HG03460 (cell line): Measurements from ENCODE around the gene GLCCI1.
A peak's percentile ranks its signal among the peaks of the same experiment; 100 is the strongest.

ENCODE experiments used
- ATAC-seq: cut with Tn5 transposase; IDR thresholded peaks from one replicate; pipeline ENCODE4 v1.9.1; 2021; ENCODE audit not compliant: unreplicated experiment

The GLCCI1 gene

DNA sequence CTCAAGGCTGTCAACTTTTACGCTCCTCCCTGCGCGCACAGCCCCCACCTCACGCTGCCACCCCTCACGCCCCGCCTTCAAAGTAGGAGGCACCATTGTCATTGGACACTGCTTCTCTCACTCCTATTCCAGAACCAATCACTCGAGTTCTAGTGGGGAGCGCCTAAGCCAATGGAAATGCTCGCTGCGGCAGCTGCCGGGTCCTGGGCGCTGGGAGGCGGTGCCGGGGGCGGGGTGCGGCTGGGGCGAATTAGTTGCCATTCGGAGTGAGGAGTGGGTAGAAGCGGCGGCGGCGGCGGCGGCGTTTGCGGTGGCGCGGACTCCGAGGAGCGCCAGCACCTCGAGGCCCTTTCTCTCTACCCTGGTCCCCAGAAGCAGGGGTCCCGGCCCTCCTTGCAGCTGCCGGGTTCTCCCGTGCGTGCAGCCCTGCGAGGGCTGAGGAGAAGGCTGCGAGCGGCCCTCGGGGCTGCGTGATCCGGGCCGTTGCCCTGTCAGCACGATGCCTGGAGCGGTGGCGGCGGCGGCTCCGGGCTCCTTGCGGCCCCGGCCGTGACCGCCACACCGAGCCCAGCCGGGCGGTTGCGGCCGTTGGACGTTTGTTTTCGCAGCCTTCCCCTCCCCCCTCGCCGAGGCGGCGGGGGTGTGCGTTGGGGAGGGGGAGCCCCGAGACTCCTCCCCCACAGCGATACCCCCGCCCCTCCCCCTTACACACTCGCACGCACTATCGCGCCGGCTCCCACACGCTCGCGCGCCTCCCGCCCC is at the start of gene GLCCI1:
TSS of gene GLCCI1 (plus strand) at position 253 of the 762 bp plus-strand sequence. CDS start 555 bp downstream, outside the sequence.
- ATAC-seq: peak; percentile 83

GRCh38 chr7:7919449-7919945 is 49.1 kb upstream of the GLCCI1 start:
- no peak for ATAC-seq

- no peak for ATAC-seq
Measured at GRCh38 chr7:7920056-7920455, 48.5 kb upstream of the GLCCI1 start.

DNA sequence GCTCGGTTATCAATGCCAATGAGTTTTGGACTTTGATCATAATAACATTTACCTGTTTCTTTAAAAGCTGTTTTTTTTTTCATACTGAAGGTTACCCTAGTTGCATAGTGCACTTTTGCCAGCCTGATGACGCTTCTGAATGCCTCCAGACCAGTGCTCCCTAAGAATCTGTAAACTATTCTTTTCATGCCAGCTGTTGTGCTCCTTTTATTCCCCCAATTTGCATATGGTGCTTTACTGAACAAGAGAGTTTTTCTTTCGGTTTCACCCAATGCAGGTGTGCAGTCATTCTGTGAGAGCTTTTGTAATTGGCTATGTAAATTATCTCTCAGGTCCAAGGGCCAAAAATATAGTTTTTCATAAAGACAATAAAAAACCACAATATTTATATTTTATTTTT is 48.1 kb upstream of the GLCCI1 start:
- peak; percentile 92 for ATAC-seq

- ATAC-seq: no peak
Measured at GRCh38 chr7:7921830-7922229, 46.8 kb upstream of the GLCCI1 start.

DNA sequence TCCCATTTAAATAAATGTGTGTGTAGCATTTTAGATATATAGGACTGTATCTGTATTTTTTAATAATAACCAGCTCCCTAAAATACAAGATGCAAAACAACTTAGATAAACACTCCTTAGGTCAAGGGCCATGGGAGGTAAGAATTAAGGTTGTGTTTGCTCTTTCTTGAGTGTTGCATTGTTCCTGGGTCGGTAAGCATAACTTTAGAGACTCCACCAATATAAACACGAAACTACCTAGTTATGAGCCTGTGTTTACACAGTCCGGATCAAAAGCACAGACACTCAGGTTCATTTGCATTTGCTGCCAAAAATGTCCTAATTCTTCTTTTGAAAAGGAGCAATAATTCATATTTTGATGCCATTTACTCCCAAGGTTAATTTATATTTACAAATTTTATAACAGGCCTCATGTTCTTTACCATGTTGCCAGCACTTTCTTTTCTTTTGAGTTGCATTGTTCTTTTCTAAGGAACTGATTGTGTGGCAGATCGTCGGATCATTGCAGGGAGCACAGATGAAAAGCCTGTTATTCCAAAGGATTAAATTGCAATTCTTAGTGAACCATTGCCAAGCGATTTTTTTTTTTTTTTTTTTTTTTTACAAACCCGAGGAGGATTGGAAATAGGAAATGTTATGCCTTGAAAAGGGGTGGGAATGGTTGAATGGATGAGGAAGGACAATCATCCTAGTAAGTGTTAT is 45.8 kb upstream of the GLCCI1 start:
- no peak for ATAC-seq

DNA sequence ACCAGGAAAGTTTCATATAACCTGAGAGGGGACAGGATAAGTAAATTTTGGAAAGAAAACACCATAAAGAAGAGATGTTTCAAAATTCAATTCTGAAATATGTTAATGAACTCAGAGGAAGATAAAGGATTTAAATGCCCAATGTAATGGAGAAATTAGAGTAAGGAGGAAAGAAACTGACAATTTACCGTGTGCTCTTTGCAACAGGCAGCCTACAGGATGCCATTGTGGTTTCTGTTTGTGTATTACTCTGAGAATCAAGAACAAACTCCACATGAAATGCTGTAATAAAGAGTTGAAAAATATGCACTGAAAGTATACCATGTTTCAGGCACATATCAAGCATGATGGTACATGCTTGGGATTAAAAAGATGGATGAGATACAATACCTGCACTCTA is 44.8 kb upstream of the GLCCI1 start:
- no peak for ATAC-seq

DNA sequence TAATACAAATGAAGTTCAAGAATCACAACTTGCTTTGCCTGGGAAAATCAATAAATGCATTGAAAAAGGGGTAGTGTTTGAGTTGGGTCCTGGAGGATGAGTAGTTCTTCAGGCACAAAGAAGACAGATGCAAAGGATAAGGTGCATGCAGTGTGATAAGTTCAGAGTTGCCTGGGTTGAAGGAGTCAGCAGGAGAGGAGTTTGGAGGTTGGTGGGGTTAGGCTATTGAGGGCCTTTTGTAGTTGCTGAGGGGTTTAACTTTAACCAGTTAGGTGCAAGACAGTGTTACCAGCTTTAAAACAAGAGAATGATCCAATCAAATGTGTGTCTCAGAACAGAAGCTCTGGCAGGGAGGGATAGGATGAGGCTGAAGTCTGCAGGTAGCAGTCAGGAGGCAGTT is 44.3 kb upstream of the GLCCI1 start:
- ATAC-seq: no peak

- ATAC-seq: no peak
Measured at GRCh38 chr7:7931626-7932025, 37.0 kb upstream of the GLCCI1 start.

GRCh38 chr7:7932553-7932952 is 36.0 kb upstream of the GLCCI1 start:
- no peak for ATAC-seq

GRCh38 chr7:7933915-7934526 is 34.6 kb upstream of the GLCCI1 start:
- no peak for ATAC-seq

DNA sequence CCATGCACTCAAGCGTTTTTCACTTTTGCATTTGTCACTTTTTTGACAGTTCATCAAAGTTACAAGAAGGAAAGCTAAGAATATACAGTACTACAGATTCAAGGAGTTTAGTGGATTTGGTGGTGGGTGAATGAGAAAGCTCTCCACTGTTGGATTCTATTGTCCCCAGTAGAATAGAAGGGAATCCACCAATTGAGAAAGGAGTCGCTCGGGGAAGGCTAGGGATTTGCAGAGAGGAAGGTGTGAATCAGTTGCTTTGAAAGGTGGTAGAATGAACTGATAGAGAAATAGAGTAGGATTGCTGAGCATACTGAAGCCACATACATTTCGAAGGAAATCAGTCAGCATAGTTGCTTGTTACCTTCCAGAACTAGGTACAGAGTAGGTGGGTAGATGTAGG is 33.7 kb upstream of the GLCCI1 start:
- no peak for ATAC-seq

GRCh38 chr7:7938471-7938870 is 30.1 kb upstream of the GLCCI1 start:
- ATAC-seq: no peak

DNA sequence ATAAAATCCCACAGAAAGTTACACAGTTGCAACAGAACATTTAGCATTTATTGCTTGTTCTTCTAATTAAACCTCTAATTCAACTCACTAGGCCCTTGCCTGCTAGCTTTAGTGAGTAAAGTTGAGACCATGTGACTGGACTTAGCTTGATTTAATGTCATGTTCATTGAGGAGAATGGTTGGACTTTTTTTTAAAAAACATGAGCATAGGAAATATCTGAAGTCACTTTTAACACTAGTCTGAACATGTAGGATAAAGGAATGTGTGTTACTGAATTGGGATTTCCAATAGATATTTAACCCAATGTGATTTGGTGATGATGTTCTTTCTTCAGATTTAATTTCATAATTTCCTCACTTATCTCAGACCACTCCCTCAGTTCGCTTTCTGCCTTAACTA is 24.6 kb upstream of the GLCCI1 start:
- ATAC-seq: no peak

- ATAC-seq: peak; percentile 89
Measured at GRCh38 chr7:7944619-7945282, 23.8 kb upstream of the GLCCI1 start.

DNA sequence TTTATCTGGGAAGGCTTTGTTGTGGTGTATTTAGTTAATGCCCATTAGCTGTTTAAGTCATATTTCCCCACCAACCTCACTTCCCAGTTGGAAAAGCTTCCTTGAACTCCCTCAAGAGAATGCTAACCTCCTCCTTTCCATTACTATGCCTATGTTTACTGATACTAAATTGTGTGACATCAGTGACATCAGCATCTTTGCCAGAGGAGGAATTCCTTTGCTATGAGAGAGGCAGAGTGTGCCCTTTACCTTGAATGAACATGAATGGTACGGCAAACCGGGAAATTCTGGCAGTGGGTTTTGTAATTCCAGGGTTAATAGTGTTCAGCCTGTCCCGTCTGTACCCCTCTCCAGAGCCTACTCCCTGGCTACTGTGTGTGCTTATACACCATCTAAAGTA is 22.1 kb upstream of the GLCCI1 start:
- no peak for ATAC-seq

- ATAC-seq: no peak
Measured at GRCh38 chr7:7948232-7948631, 20.4 kb upstream of the GLCCI1 start.

DNA sequence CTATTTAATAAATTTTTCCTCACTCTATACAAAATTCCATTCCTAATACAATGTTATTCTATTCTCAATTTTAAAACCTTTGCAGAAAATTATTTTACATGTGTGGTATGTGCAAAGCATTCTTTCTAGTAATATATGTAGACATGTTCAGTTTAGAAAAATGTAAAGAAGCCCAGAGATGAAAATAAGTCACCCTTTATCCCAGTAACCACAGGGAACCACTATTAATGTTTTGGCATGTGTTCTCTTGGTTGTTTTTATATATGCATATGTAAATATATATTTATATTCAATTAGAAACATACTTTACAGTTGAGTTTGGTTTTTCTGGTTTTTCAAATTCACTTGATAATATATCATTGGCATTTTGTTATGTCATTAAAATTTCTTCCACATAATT is 14.8 kb upstream of the GLCCI1 start:
- no peak for ATAC-seq

DNA sequence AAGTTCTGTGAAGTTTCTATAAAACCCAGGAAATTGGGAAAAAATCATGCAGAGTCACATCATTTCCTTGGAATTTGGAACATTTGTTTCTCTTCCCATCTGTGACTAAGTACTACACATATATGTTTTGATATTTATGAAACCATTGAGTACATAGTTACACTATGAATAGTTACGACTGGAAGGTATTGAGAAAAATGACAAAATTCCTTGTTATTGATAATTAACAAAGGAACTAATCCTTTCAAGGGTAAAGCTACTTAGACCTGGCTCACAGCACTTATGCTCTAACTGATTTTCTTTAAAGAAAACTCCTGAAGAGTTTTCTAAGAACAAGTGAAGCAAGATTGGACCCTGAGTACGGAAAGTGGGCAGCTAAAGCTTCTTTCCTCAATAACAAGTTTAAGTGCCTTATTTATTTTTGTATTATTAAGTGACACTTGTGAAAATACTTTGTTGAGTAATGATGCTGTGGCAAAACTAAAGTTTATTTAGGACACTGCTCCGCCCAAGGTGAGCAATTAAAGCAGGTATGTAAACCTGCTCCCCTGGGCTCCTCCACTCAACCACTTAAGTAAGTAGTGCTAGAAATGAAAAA is 12.0 kb upstream of the GLCCI1 start:
- no peak for ATAC-seq

- ATAC-seq: no peak
Measured at GRCh38 chr7:7957513-7957912, 11.1 kb upstream of the GLCCI1 start.
